Smooth muscle cell of the brain vasculature (primary cell): Measurements from ENCODE around the gene TBCE.
"Not testable (repeated sequence)": the region's sequence is repeated elsewhere in the genome, so short reads cannot be mapped to it uniquely, and the experiment has no call there.

ENCODE experiments used
- DNase-seq: peaks from one replicate; pipeline ENCODE4 v3.0.0-alpha.2; 2012; ENCODE audit warnings: low read depth, low spot score

TBCE gene

GRCh38 chr1:235450886-235451483, 83.8 kb downstream of the TBCE start:
- DNase-seq, result no peak

- DNase-seq, result no peak
Observed at GRCh38 chr1:235454021-235454420, 86.8 kb downstream of the TBCE start.

GRCh38 chr1:235455097-235455496, 87.9 kb downstream of the TBCE start:
- no peak for DNase-seq

- no peak for DNase-seq
Observed at GRCh38 chr1:235455823-235456222, 88.6 kb downstream of the TBCE start.

GRCh38 chr1:235457856-235458255, 90.6 kb downstream of the TBCE start:
- DNase-seq, result not testable (repeated sequence)

- DNase-seq, result no peak
Observed at GRCh38 chr1:235460770-235461169, 93.5 kb downstream of the TBCE start.

GRCh38 chr1:235461954-235462353, 94.7 kb downstream of the TBCE start:
- DNase-seq, result no peak

GRCh38 chr1:235462832-235463231, 95.6 kb downstream of the TBCE start:
- DNase-seq, result not testable (repeated sequence)

- no peak for DNase-seq
Observed at GRCh38 chr1:235465066-235465465, 97.8 kb downstream of the TBCE start.

- DNase-seq, result no peak
Observed at GRCh38 chr1:235468004-235468403, 100.8 kb downstream of the TBCE start.

- no peak for DNase-seq
Observed at GRCh38 chr1:235468970-235469369, 101.7 kb downstream of the TBCE start.

GRCh38 chr1:235469897-235470296, 102.7 kb downstream of the TBCE start:
- DNase-seq, result not testable (repeated sequence)

- DNase-seq, result no peak
Observed at GRCh38 chr1:235470741-235471439, 103.7 kb downstream of the TBCE start.

- DNase-seq, result no peak
Observed at GRCh38 chr1:235473806-235474205, 106.6 kb downstream of the TBCE start.

GRCh38 chr1:235483090-235483489, 115.9 kb downstream of the TBCE start:
- DNase-seq, result no peak

GRCh38 chr1:235485558-235485957, 118.3 kb downstream of the TBCE start:
- DNase-seq, result no peak

GRCh38 chr1:235486321-235486720, 119.1 kb downstream of the TBCE start:
- no peak for DNase-seq

- DNase-seq, result no peak
Observed at GRCh38 chr1:235491644-235492043, 124.4 kb downstream of the TBCE start.

- no peak for DNase-seq
Observed at GRCh38 chr1:235494531-235494930, 127.3 kb downstream of the TBCE start.

- no peak for DNase-seq
Observed at GRCh38 chr1:235495030-235495429, 127.8 kb downstream of the TBCE start.

GRCh38 chr1:235495551-235495950, 128.3 kb downstream of the TBCE start:
- no peak for DNase-seq

- DNase-seq, result no peak
Observed at GRCh38 chr1:235500971-235501540, 133.8 kb downstream of the TBCE start.
